Dermis blood vessel endothelial cell (primary cell): ENCODE results near the gene DCTD. TPM values are rescaled to one million over a fixed set of nuclear protein-coding genes. Genes with fewer than 3 reads are reported as not detected.

Source experiments
- total RNA-seq: library from RNA; depleted of rRNA; stranded (reverse); fragments of >200 nt; gene quantifications from 2 replicates; pipeline ENCODE4 v1.2.3, GENCODE V29; 2014

Gene DCTD
- total RNA-seq, 1 donor from 2014 or later, result 77.3 TPM

Other genes starting within 250 kb of the DCTD start
- 31.3 and 43.8 TPM in 2 replicates for gene WWC2, start 181.9 kb upstream of the DCTD start, total RNA-seq